MM.1S (cell line): ENCODE measurements around the gene MOB2.

Experiments
- DNase-seq: peaks from one replicate; pipeline ENCODE4 v3.0.0-alpha.2; 2015
- H2AFZ ChIP-seq: fragments of 300-600 bp; sonication (generic); 2 replicates; pipeline ENCODE4 v1.6.0; 2016; ENCODE audit warnings: antibody characterized with exemption, low read length
- H3F3A ChIP-seq: fragments of 300-600 bp; sonication (generic); 2 replicates; pipeline ENCODE4 v1.6.1; 2016; ENCODE audit warnings: mild to moderate bottlenecking, antibody characterized with exemption, low read length, moderate library complexity, mixed read lengths; ENCODE audit not compliant: insufficient read depth
- H3K27ac ChIP-seq: fragments of 300-600 bp; sonication (generic); 2 replicates; pipeline ENCODE4 v1.5.1; 2016; ENCODE audit warnings: mild to moderate bottlenecking, low read length
- H3K27me3 ChIP-seq: fragments of 300-600 bp; sonication (generic); replicated peaks from 2 replicates; pipeline ENCODE4 v1.6.0; 2016; ENCODE audit warnings: low read length; ENCODE audit not compliant: insufficient read depth
- H3K36me3 ChIP-seq: fragments of 300-600 bp; sonication (generic); replicated peaks from 2 replicates; pipeline ENCODE4 v1.6.1; 2016; ENCODE audit warnings: mild to moderate bottlenecking, low read length, mixed read lengths; ENCODE audit not compliant: insufficient read depth
- H3K4me1 ChIP-seq: fragments of 300-600 bp; sonication (generic); 2 replicates; pipeline ENCODE4 v1.6.1; 2016; ENCODE audit warnings: low read length, mixed read lengths
- H3K4me2 ChIP-seq: fragments of 300-600 bp; sonication (generic); 2 replicates; pipeline ENCODE4 v1.6.0; 2016; ENCODE audit warnings: low read depth, low read length
- H3K4me3 ChIP-seq: fragments of 300-600 bp; sonication (generic); 2 replicates; pipeline ENCODE4 v1.5.1; 2016; ENCODE audit warnings: low read length, mixed read lengths
- H3K79me2 ChIP-seq: fragments of 300-600 bp; sonication (generic); 2 replicates; pipeline ENCODE4 v1.6.1; 2016; ENCODE audit warnings: mixed run types, low read length, mixed read lengths
- H3K9ac ChIP-seq: fragments of 300-600 bp; sonication (generic); 2 replicates; pipeline ENCODE4 v1.6.1; 2016; ENCODE audit warnings: low read length, mixed read lengths
- H3K9me2 ChIP-seq: fragments of 300-600 bp; sonication (generic); replicated peaks from 2 replicates; pipeline ENCODE4 v1.6.1; 2016; ENCODE audit warnings: mild to moderate bottlenecking, low read length, mixed read lengths; ENCODE audit not compliant: insufficient read depth
- H3K9me3 ChIP-seq: fragments of 300-600 bp; sonication (generic); replicated peaks from 2 replicates; pipeline ENCODE4 v1.6.1; 2016; ENCODE audit warnings: mild to moderate bottlenecking, low read length, mixed read lengths; ENCODE audit not compliant: insufficient read depth
- H4K20me1 ChIP-seq: fragments of 300-600 bp; sonication (generic); 2 replicates; pipeline ENCODE4 v1.6.1; 2016; ENCODE audit warnings: mild to moderate bottlenecking, low read length, moderate library complexity, mixed read lengths; ENCODE audit not compliant: insufficient read depth
- EZH2 ChIP-seq: fragments of 300-600 bp; sonication (generic); optimal IDR thresholded peaks from 2 replicates; pipeline ENCODE3; 2017; ENCODE audit warnings: low read depth, mild to moderate bottlenecking, antibody characterized with exemption, low read length, mixed read lengths
- EZH2phosphoT487 ChIP-seq: fragments of 300-600 bp; sonication (generic); IDR thresholded peaks from 2 replicates; pipeline ENCODE4 v1.6.1; 2018; ENCODE audit warnings: antibody characterized with exemption, low read length
- TF ChIP-seq, protein P1 (sequence below): fragments of 300-600 bp; sonication (generic); IDR thresholded peaks from 2 replicates; pipeline ENCODE4 v1.5.1; 2016; ENCODE audit warnings: antibody characterized with exemption, low read length, mixed read lengths

Gene MOB2

GRCh38 chr11:1486054-1486825, at the start of gene MOB2:
Gene MOB2, minus strand, starts transcription at chr11:1486779. Its CDS starts 223 bp downstream, at chr11:1486556.
- Histone ChIP-seq H4K20me1 (no peaks in the 10 kb centered on the region), H3K4me3 (no peak within 1 kb of the TSS), H3K9ac (no peak within 1 kb of the TSS), H3K27ac (no peak within 1 kb of the TSS), H3K27me3 (no peaks in the 10 kb centered on the region), H2AFZ (no peak within 1 kb of the TSS), H3F3A (no peaks in the 10 kb centered on the region), H3K4me1 (no peaks in the 10 kb centered on the region), H3K9me3 (no peaks in the 10 kb centered on the region), H3K79me2 (peaks cover 7% of the 10 kb centered on the region; the same call in 1 of the 2 replicates), H3K4me2 (no peak within 1 kb of the TSS), H3K36me3 (no peaks in the 10 kb centered on the region), H3K9me2 (no peaks in the 10 kb centered on the region)
- no peak for TF ChIP-seq EZH2
- no peak for TF ChIP-seq EZH2phosphoT487
- TF ChIP-seq, protein P1, sequence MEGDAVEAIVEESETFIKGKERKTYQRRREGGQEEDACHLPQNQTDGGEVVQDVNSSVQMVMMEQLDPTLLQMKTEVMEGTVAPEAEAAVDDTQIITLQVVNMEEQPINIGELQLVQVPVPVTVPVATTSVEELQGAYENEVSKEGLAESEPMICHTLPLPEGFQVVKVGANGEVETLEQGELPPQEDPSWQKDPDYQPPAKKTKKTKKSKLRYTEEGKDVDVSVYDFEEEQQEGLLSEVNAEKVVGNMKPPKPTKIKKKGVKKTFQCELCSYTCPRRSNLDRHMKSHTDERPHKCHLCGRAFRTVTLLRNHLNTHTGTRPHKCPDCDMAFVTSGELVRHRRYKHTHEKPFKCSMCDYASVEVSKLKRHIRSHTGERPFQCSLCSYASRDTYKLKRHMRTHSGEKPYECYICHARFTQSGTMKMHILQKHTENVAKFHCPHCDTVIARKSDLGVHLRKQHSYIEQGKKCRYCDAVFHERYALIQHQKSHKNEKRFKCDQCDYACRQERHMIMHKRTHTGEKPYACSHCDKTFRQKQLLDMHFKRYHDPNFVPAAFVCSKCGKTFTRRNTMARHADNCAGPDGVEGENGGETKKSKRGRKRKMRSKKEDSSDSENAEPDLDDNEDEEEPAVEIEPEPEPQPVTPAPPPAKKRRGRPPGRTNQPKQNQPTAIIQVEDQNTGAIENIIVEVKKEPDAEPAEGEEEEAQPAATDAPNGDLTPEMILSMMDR: no peak
- DNase-seq: no peak

DNA sequence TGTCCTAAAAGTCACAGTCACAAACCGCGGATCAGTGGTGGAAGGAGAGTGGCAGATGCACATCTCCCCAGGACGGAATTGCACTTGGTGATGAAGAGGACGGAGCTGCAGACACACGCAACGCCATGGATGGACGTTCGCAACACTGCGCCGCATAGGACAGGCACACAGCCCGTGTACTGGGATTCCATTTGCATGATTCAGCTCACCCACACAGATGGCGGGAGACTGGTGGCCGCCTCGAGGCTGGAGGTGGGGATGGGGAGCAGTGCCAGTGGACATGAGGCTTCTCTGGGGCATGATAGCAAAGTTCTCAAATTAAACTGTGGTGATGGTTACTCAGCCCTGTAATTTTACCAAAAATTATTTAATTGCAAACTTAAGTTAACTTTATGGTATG, 48.1 kb upstream of the MOB2 start:
- Histone ChIP-seq H4K20me1 (no peaks in the 10 kb centered on the region; the same call in 1 of the 2 replicates), H3K27me3 (peaks cover 21% of the 10 kb centered on the region)

DNA sequence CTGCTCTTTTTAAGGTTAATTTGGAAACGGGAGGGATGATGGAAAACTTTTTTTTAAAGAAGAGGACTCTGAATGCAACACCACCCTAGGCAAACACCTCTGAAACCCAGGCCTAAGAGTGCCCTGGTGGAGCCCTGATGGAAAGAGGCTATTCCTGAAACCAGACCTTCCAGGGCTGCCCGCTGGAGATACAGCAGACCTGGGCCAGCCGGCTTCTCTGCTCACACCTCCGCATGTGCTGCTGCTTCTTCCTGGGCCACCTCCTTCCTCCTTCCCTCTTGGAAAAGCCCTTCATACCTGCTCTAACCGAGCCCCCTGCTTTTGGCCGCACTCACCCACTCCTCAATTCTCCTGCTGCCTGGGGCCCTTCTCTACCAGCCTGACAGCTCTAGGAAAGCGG, 47.6 kb upstream of the MOB2 start:
- no peak overlapping the region for H2AFZ ChIP-seq
- TF ChIP-seq EZH2phosphoT487 (no peak), EZH2 (no peak)
- TF ChIP-seq, protein P1: no peak
- no peak for DNase-seq
- no peak overlapping the region for H3K27ac ChIP-seq
- no peak overlapping the region for H3K4me2 ChIP-seq
- peaks cover 15% of the 10 kb centered on the region for H3K27me3 ChIP-seq
- H3K4me1 ChIP-seq: no peaks in the 10 kb centered on the region
- H3K9me3 ChIP-seq: no peaks in the 10 kb centered on the region
- H4K20me1 ChIP-seq: no peaks in the 10 kb centered on the region; the same call in 1 of the 2 replicates
- H3F3A ChIP-seq: no peaks in the 10 kb centered on the region
- peaks cover 78% of the 10 kb centered on the region for H3K79me2 ChIP-seq
- H3K36me3 ChIP-seq: no peaks in the 10 kb centered on the region
- no peak overlapping the region for H3K9ac ChIP-seq
- no peak overlapping the region for H3K4me3 ChIP-seq
- H3K9me2 ChIP-seq: no peaks in the 10 kb centered on the region

More for the DNA sequence above, 48.1 kb upstream of the MOB2 start:
- TF ChIP-seq EZH2phosphoT487 (no peak), EZH2 (no peak)
- TF ChIP-seq, protein P1: no peak
- no peak overlapping the region for H3K4me2 ChIP-seq
- no peaks in the 10 kb centered on the region for H3K4me1 ChIP-seq
- H3K9me2 ChIP-seq: no peaks in the 10 kb centered on the region
- peaks cover 73% of the 10 kb centered on the region for H3K79me2 ChIP-seq
- no peaks in the 10 kb centered on the region for H3K36me3 ChIP-seq
- H3K27ac ChIP-seq: no peak overlapping the region
- no peak for DNase-seq
- no peak overlapping the region for H3K9ac ChIP-seq
- no peaks in the 10 kb centered on the region for H3F3A ChIP-seq
- no peak overlapping the region for H3K4me3 ChIP-seq
- no peak overlapping the region for H2AFZ ChIP-seq
- no peaks in the 10 kb centered on the region for H3K9me3 ChIP-seq
